Vagina (tissue), 2 donors: ENCODE measurements around the gene KBTBD2. TPM values are rescaled to one million over a fixed set of nuclear protein-coding genes. Genes with fewer than 3 reads are reported as not detected.
A peak's percentile ranks its signal among the peaks of the same experiment; 100 is the strongest.
"Not testable (repeated sequence)": the region's sequence is repeated elsewhere in the genome, so short reads cannot be mapped to it uniquely, and the experiment has no call there.

Experiments
- DNase-seq, 2 donors: peaks; one replicate each; pipeline ENCODE4 v3.0.0-alpha.2; 2017; ENCODE audit errors: extremely low spot score in 2 of 2
- H3K27ac ChIP-seq: fragments of 200-600 bp; sonication (generic); one replicate; pipeline ENCODE4 v1.5.1; 2019
- H3K27me3 ChIP-seq: fragments of 200-600 bp; sonication (generic); one replicate; pipeline ENCODE4 v1.5.1; 2019
- H3K36me3 ChIP-seq, 2 donors: fragments of 200-600 bp; sonication (generic); one replicate each; pipeline ENCODE4 v1.5.1; 2017 to 2019
- H3K4me1 ChIP-seq: fragments of 200-600 bp; sonication (generic); one replicate; pipeline ENCODE4 v1.5.1; 2019
- H3K4me3 ChIP-seq, 2 donors: fragments of 200-600 bp; sonication (generic); 1 replicate in 1 of 2; 2 replicates in 1 of 2; pipeline ENCODE4 v1.5.1; 2016 to 2019
- H3K9me3 ChIP-seq: fragments of 200-600 bp; sonication (generic); one replicate; pipeline ENCODE4 v1.5.1; 2019
- POLR2A ChIP-seq, 2 donors: fragments of 450-650 bp; IDR thresholded peaks; one replicate each; pipeline ENCODE4 v1.6.1; 2017; ENCODE audit warnings: antibody characterized with exemption in 2 of 2, mild to moderate bottlenecking in 2 of 2, moderate library complexity in 2 of 2
- POLR2AphosphoS5 ChIP-seq, 2 donors: sonication (generic); formaldehyde crosslinking; IDR thresholded peaks; one replicate each; pipeline ENCODE4 v1.9.0; 2017; ENCODE audit warnings: antibody characterized with exemption in 2 of 2, mild to moderate bottlenecking in 2 of 2, low read depth in 1 of 2; ENCODE audit not compliant: insufficient read depth in 1 of 2
- intact Hi-C: fragments of 100-400 bp; cut with DNase I; formaldehyde crosslinking; loops from one replicate; pipeline ENCODE4 v1.15.1; 2023
- total RNA-seq: library from RNA; depleted of rRNA; stranded (reverse); fragments of >200 nt; gene quantifications from one replicate; pipeline ENCODE4 v1.2.3, GENCODE V29; 2016
- TF ChIP-seq, protein P1 (sequence below), 3 experiments: fragments of 450-650 bp in 2 of 3; fragments of 200-600 bp in 1 of 3; sonication (generic) in 1 of 3; IDR thresholded peaks; one replicate each; pipeline ENCODE4 v1.5.1; 2017 to 2019; ENCODE audit warnings: antibody characterized with exemption in 3 of 3, mild to moderate bottlenecking in 2 of 3, moderate library complexity in 2 of 3

Gene KBTBD2
- total RNA-seq, 1 donor from 2014 or later = 30.0 TPM

GRCh38 chr7:32879460-32879859 lies 12.1 kb downstream of the KBTBD2 start:
- no peak for DNase-seq
- TF ChIP-seq, protein P1, sequence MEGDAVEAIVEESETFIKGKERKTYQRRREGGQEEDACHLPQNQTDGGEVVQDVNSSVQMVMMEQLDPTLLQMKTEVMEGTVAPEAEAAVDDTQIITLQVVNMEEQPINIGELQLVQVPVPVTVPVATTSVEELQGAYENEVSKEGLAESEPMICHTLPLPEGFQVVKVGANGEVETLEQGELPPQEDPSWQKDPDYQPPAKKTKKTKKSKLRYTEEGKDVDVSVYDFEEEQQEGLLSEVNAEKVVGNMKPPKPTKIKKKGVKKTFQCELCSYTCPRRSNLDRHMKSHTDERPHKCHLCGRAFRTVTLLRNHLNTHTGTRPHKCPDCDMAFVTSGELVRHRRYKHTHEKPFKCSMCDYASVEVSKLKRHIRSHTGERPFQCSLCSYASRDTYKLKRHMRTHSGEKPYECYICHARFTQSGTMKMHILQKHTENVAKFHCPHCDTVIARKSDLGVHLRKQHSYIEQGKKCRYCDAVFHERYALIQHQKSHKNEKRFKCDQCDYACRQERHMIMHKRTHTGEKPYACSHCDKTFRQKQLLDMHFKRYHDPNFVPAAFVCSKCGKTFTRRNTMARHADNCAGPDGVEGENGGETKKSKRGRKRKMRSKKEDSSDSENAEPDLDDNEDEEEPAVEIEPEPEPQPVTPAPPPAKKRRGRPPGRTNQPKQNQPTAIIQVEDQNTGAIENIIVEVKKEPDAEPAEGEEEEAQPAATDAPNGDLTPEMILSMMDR (IDR thresholded peaks at IDR 0.05) = no peak
- TF ChIP-seq POLR2AphosphoS5 (IDR thresholded peaks at IDR 0.05; ENCODE audit: insufficient read depth in 1 of 2, low read depth in 1 of 2) = no peak
- TF ChIP-seq POLR2A (IDR thresholded peaks at IDR 0.05) = no peak
- intact Hi-C loops = no loop called here
- H3K4me1 ChIP-seq = peaks cover 50% of the 10 kb centered on the region
- H3K27me3 ChIP-seq = no peaks in the 10 kb centered on the region
- H3K9me3 ChIP-seq = no peaks in the 10 kb centered on the region
- peaks cover 0 to 6% of the 10 kb centered on the region in 2 donors for H3K36me3 ChIP-seq
- H3K27ac ChIP-seq = peak overlapping the region; percentile 4
- no peak overlapping the region for H3K4me3 ChIP-seq

DNA sequence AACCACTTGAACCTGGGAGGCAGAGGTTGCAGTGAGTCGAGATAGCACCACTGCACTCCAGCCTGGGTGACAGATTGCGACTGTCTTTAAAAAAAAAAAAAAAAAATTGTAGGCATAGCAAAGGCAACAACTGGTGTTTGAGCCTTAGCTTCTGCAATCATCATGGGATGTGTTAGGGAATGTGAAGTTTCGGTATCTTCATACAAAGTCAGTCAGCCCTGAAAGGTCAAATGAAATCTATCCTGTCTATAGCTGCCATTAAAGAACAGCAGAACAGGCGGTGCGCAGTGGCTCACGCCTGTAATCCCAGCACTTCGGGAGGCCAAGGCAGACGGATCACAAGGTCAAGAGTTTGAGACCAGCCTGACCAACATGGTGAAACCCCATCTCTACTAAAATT lies 13.5 kb downstream of the KBTBD2 start:
- peaks cover 37% of the 10 kb centered on the region for H3K4me1 ChIP-seq

DNA sequence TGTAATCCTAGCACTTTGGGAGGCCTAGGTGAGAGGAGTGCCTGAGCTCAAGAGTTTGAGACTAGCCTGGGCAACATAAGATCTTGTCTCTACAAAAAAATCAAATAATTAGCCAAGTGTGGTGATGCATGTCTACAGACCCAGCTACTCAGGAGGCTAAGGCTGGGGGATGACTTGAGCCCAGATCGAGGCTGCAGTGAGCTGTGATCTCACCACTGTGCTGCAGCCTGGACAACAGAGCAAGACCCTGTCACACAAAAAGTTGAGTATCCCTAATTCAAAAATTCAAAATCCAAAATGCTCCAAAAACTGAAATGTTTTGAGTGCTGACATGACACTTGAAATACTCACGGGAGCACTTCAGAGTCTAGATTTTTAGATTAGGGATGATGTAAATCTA lies 19.1 kb downstream of the KBTBD2 start:
- TF ChIP-seq POLR2A (IDR thresholded peaks at IDR 0.05) (no peak), POLR2AphosphoS5 (IDR thresholded peaks at IDR 0.05; ENCODE audit: insufficient read depth in 1 of 2, low read depth in 1 of 2) (no peak)
- TF ChIP-seq, protein P1 (IDR thresholded peaks at IDR 0.05) = no peak
- no peak overlapping the region for H3K4me3 ChIP-seq
- no peaks in the 10 kb centered on the region for H3K9me3 ChIP-seq
- DNase-seq = no peak
- H3K36me3 ChIP-seq = peaks cover 0 to 41% of the 10 kb centered on the region in 2 donors
- H3K4me1 ChIP-seq = peaks cover 17% of the 10 kb centered on the region
- intact Hi-C loops = no loop called here
- no peaks in the 10 kb centered on the region for H3K27me3 ChIP-seq
- no peak overlapping the region for H3K27ac ChIP-seq

More for the DNA sequence above, 13.5 kb downstream of the KBTBD2 start:
- H3K4me3 ChIP-seq, DNase-seq, H3K27ac ChIP-seq, H3K9me3 ChIP-seq, intact Hi-C loops, H3K27me3 ChIP-seq: not testable (repeated sequence)
- H3K36me3 ChIP-seq = peaks cover 0 to 18% of the 10 kb centered on the region in 2 donors

DNA sequence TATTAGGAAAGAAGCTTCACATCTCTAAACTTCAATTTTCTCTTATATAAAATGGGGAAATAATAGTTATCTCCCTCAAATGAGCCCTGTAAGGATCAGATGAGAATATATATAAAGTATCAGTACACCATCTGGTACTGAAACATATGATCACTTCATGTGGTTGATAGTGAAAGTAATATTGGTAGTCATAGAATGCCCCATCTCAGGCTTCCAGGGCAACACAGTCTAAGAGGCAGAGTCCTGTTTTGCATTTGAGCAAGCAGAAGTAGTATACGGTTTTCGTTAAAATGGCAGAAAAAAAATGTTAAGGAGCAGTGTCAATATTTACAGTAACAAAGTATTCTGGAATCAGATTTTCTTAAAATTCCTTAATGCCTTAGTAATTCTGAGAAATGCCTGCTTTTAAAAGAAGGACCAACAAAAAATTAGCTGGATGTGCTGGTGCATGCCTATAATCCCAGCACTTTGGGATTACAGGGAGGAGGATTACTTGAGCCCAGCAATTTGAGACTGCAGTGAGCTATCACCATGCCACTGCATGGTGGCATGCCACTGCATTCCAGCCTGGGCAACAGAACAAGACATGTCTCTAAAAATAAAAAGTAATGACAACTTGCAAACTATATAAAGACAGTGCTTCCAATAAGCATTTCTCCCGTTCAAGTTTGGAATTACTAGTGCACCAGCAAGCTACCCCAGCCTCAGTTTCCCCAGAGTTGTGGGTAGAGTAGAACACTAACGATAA lies 19.8 kb downstream of the KBTBD2 start:
- TF ChIP-seq POLR2A (IDR thresholded peaks at IDR 0.05) (no peak), POLR2AphosphoS5 (IDR thresholded peaks at IDR 0.05; ENCODE audit: insufficient read depth in 1 of 2, low read depth in 1 of 2) (no peak)
- TF ChIP-seq, protein P1 (IDR thresholded peaks at IDR 0.05) = no peak
- no peak overlapping the region for H3K4me3 ChIP-seq
- H3K27ac ChIP-seq = no peak overlapping the region
- no peaks in the 10 kb centered on the region for H3K9me3 ChIP-seq
- DNase-seq = no peak
- intact Hi-C loops = no loop called here
- peaks cover 13% of the 10 kb centered on the region for H3K4me1 ChIP-seq
- H3K27me3 ChIP-seq = no peaks in the 10 kb centered on the region
- H3K36me3 ChIP-seq = peaks cover 0 to 41% of the 10 kb centered on the region in 2 donors

- DNase-seq = no peak
- no peaks in the 10 kb centered on the region for H3K27me3 ChIP-seq
- peaks cover 9% of the 10 kb centered on the region for H3K4me1 ChIP-seq
- intact Hi-C loops = no loop called here
- no peak overlapping the region for H3K4me3 ChIP-seq
- H3K27ac ChIP-seq = no peak overlapping the region
- H3K36me3 ChIP-seq = peaks cover 0 to 41% of the 10 kb centered on the region in 2 donors
- no peaks in the 10 kb centered on the region for H3K9me3 ChIP-seq
- TF ChIP-seq POLR2A (IDR thresholded peaks at IDR 0.05) (no peak), POLR2AphosphoS5 (IDR thresholded peaks at IDR 0.05; ENCODE audit: insufficient read depth in 1 of 2, low read depth in 1 of 2) (no peak)
- TF ChIP-seq, protein P1 (IDR thresholded peaks at IDR 0.05) = no peak
Observed at GRCh38 chr7:32870298-32870697, 21.3 kb downstream of the KBTBD2 start.
